Measurements from ENCODE around the gene NR5A2. TPM values are rescaled to one million over a fixed set of nuclear protein-coding genes. Genes with fewer than 3 reads are reported as not detected.

NR5A2 gene
- total RNA-seq, 2 donors from 2014 or later, result 98.3 to 202 TPM

DNA sequence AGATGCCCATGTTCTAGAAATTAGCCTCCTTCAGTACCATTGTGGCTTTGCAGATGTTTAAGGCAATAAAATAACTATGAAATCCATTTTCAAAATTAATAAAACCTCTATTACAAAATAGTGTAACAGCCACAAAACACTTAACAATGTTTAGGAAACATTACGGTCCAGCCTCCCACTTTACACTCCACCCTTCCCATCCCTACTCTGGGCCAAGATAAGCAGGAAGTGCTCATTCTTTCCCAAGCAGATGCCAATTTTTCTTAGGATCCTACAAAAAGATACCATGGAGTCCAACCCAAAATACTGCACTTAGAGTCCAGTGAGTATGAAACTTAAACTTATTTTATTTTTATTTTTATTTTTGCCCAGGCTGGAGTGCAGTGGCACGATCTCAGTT lies 150.8 kb downstream of the NR5A2 start:
- H3K4me1 ChIP-seq, result peaks cover 20% of the 10 kb centered on the region
- DNase-seq, result no peak
- TF ChIP-seq POLR2A (IDR thresholded peaks at IDR 0.05), result no peak
- TF ChIP-seq CTCF (IDR thresholded peaks at IDR 0.05), result no peak
- no peaks in the 10 kb centered on the region for H3K9me3 ChIP-seq
- H3K36me3 ChIP-seq (replicated peaks in 1 of 2; ENCODE audit: insufficient read depth in 1 of 2, low read depth in 2 of 2), result peaks cover 0 to 7% of the 10 kb centered on the region in 2 donors
- H3K4me3 ChIP-seq, result no peak overlapping the region
- 51 to 64% methylated on average over 2 of the region's 2 CpGs for WGBS, 2 donors
- H3K27me3 ChIP-seq, result no peaks in the 10 kb centered on the region
- intact Hi-C loops (cut with DNase I), result no loop called here
- ATAC-seq, result no peak
- peak overlapping the region in 1 of 4 donors; percentile 55 for H3K27ac ChIP-seq

DNA sequence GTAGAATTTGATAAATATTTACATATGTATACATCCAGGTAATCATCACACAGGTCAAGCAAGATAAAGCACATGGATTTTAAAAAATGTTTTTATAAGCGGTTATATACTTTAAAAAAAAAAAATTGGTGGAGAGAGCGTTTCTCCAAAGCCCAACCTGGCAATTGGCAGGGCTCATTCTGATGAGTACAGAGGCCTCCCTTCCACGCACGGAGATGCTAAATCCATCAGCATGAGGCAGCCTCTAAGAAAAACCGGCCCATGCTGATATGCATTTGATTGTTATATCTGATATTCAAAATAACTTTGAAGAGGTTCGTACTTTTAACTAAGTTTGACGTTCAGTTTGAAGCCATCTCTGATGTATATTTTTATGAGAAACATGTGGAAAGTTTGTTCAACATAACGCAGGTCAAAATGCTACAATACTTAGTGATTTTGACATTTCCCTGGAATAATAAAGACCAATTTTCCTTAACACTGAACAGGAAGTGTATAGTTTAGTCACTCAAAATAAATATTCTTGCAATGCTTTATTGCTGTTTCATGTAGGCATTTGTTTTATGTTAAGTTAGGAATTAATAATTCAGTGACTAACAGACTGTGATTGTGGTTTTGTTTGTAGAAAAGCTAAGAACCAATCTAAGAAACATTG lies 151.7 kb downstream of the NR5A2 start:
- H3K4me1 ChIP-seq, result peaks cover 29% of the 10 kb centered on the region
- no peaks in the 10 kb centered on the region for H3K9me3 ChIP-seq
- 21 to 29% methylated on average over 8 of the region's 8 CpGs for WGBS, 2 donors
- ATAC-seq, result no peak
- H3K4me3 ChIP-seq, result no peak overlapping the region
- peaks cover 0 to 7% of the 10 kb centered on the region in 2 donors for H3K36me3 ChIP-seq (replicated peaks in 1 of 2; ENCODE audit: insufficient read depth in 1 of 2, low read depth in 2 of 2)
- no peaks in the 10 kb centered on the region for H3K27me3 ChIP-seq
- intact Hi-C loops (cut with DNase I), result no loop called here
- DNase-seq, result peak in 2 of 4 donors; percentile 7 to 16
- TF ChIP-seq POLR2A (IDR thresholded peaks at IDR 0.05) (no peak), CTCF (IDR thresholded peaks at IDR 0.05) (no peak)
- H3K27ac ChIP-seq, result peak overlapping the region in 3 of 4 donors; percentile 19 to 43 (median 41)

DNA sequence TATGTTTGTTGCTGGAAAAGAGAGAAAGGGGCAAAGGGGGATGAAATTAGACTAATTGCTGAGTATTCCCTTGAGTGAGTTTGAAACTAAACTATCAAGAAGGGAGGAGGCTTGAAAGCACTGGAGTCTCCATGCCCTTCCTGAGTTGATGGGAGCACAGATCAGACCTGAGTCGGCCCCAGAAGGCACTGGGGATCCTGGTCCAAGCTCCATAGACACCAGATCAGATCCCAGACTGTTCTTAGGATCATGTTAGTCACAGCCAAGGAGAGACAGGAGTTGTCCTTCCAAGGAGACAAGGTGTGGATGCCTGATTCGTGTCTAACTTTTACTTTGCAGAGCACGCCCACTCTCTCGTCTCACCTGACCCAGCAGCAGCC lies 152.3 kb downstream of the NR5A2 start:
- ATAC-seq (no peak), DNase-seq (no peak)
- H3K9me3 ChIP-seq, result no peaks in the 10 kb centered on the region
- peaks cover 0 to 4% of the 10 kb centered on the region in 2 donors for H3K36me3 ChIP-seq (replicated peaks in 1 of 2; ENCODE audit: insufficient read depth in 1 of 2, low read depth in 2 of 2)
- intact Hi-C loops (cut with DNase I), result no loop called here
- no peaks in the 10 kb centered on the region for H3K27me3 ChIP-seq
- peak overlapping the region in 3 of 4 donors; percentile 28 to 43 (median 41) for H3K27ac ChIP-seq
- TF ChIP-seq POLR2A (IDR thresholded peaks at IDR 0.05), result no peak
- TF ChIP-seq CTCF (IDR thresholded peaks at IDR 0.05), result no peak
- 58 to 81% methylated on average over 4 of the region's 4 CpGs for WGBS, 2 donors
- no peak overlapping the region for H3K4me3 ChIP-seq
- H3K4me1 ChIP-seq, result peaks cover 33% of the 10 kb centered on the region

DNA sequence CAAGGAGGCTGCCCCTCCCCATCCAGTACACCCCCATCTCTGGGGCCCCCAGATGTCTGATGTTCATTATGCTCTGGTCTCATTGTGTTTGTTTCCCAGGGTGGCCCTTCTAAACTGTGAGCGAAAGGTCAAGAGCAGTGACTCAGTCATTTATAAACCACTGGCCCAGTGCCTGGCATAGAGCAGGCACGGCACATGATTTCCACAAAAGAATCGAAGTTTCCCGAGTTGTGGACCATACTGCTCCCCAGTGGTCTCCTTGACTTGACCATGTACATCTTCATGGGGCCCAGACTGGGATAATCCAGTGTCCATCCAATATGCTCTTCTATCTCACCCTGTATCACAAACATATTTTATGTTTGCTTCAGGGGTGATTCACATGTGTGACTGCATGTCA lies 153.3 kb downstream of the NR5A2 start:
- peak; percentile 57 for ATAC-seq
- Histone ChIP-seq H3K4me3 (no peak overlapping the region), H3K9me3 (no peaks in the 10 kb centered on the region), H3K36me3 (replicated peaks in 1 of 2; ENCODE audit: insufficient read depth in 1 of 2, low read depth in 2 of 2) (no peaks in the 10 kb centered on the region), H3K4me1 (peaks cover 32% of the 10 kb centered on the region), H3K27me3 (no peaks in the 10 kb centered on the region), H3K27ac (peak overlapping the region in 3 of 4 donors; percentile 6 to 43 (median 28))
- intact Hi-C loops (cut with DNase I), result no loop called here
- peak; percentile 47 to 74 (median 60) for DNase-seq
- no peak for TF ChIP-seq POLR2A (IDR thresholded peaks at IDR 0.05)
- TF ChIP-seq CTCF (IDR thresholded peaks at IDR 0.05), result peak in 3 of 7 experiments; percentile 21 to 44 (median 31)
- WGBS, 2 donors, result 0 to 32% methylated on average over 1 to 4 of the region's 4 CpGs

DNA sequence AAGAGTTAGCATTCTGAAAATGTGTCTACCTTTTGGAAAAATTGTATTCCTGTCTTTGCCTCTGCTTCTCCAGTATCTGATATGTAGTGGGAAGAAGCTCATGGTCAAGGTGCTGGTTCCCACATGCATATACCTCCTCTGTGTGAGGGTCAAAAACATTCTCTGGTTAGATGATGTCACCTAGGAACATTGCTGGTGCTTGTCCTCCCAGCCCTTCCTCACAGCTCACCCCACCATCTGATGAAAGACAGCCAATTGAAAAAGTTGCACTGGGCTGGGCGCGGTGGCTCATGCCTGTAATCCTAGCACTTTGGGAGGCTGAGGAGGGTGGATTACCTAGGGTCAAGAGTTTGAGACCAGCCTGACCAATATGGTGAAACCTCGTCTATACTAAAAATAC lies 154.4 kb downstream of the NR5A2 start:
- ATAC-seq (no peak), DNase-seq (no peak)
- intact Hi-C loops (cut with DNase I), result no loop called here
- no peaks in the 10 kb centered on the region for H3K9me3 ChIP-seq
- no peak overlapping the region for H3K27ac ChIP-seq
- no peaks in the 10 kb centered on the region for H3K36me3 ChIP-seq (replicated peaks in 1 of 2; ENCODE audit: insufficient read depth in 1 of 2, low read depth in 2 of 2)
- H3K4me1 ChIP-seq, result peaks cover 21% of the 10 kb centered on the region
- no peak for TF ChIP-seq POLR2A (IDR thresholded peaks at IDR 0.05)
- no peak for TF ChIP-seq CTCF (IDR thresholded peaks at IDR 0.05)
- H3K27me3 ChIP-seq, result no peaks in the 10 kb centered on the region
- WGBS, 2 donors, result 65 to 84% methylated on average over 3 of the region's 3 CpGs
- no peak overlapping the region for H3K4me3 ChIP-seq

Data from body of pancreas (tissue), 4 donors.